Anterior cingulate cortex (tissue), 58 donors: ENCODE data around the gene DYRK3.

Experiments used
- DNase-seq, 58 donors: peaks; one replicate each; lab custom pipeline; 2025; lab: John Stamatoyannopoulos, UW

DYRK3 gene

DNA sequence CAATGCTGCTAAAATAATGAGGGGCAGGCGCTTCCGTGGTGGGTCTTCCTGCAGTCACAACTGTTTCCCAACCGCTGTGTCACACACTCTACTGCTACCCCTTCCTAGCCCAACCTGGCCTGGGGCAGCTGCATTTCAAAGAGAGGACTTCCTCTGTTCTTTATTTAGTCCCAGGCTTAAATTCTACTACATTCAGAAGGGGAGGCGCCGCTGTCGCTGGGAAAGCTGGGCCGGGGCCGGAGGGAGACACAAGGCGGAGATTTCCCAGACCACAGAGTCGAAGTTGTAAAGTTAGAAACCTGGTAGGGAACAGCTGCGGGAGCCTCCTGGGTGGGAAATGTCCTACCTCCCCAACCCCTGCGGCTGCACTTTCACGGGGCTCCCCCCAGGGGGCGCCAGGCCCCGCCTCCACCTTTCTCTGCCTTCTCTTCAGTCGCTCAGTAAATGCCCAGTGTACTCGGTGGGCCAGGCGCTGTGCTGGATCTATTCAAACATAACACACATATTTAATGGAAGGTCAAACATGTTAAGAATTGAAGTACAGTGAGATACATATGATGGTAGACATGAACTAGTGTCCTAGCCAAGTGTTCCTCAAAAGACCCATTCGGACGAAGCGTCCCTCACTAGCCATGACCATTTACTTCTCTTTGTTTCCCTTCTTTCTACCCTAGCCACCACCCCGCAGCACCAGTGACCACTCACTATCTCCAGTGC, 23.1 kb downstream of the DYRK3 start:
- peak in 3 of 58 donors; percentile 7 to 22 (median 10) for DNase-seq

DNA sequence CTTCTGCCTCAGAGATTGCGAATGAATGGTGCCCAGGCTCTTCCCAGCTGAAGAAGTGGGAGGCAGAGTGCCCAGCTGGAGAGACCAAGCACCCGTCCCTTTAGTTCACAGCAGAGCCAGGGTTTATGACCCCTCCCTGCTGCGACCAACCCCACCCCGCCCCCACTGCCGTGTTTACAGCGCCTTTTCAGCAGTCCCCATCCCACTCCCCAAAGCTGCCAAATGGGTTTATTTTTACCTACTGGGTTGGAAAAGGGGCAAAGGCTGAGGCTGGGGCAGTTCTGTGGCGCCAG, 23.6 kb downstream of the DYRK3 start:
- peak in 1 of 58 donors; percentile 15 for DNase-seq

DNA sequence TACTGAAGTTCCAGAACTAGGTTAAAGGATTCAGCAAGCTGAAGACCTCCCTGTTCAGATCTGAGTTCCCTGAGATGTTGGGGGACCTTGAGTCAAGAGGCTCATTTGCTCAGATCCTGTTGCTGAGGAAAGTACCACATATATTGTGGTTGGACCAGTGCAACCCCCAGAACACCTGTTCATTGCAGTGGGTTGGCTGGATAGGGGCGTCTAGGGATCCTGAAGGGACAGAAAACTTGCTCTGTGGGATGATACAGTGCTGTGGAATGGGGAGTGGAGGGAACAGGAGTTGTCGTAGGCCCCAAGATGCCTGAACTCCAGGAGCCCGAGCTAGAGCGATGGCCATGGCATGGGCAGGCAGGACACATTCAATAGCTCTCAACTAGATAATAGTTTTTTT, 24.8 kb downstream of the DYRK3 start:
- DNase-seq: no peak

DNA sequence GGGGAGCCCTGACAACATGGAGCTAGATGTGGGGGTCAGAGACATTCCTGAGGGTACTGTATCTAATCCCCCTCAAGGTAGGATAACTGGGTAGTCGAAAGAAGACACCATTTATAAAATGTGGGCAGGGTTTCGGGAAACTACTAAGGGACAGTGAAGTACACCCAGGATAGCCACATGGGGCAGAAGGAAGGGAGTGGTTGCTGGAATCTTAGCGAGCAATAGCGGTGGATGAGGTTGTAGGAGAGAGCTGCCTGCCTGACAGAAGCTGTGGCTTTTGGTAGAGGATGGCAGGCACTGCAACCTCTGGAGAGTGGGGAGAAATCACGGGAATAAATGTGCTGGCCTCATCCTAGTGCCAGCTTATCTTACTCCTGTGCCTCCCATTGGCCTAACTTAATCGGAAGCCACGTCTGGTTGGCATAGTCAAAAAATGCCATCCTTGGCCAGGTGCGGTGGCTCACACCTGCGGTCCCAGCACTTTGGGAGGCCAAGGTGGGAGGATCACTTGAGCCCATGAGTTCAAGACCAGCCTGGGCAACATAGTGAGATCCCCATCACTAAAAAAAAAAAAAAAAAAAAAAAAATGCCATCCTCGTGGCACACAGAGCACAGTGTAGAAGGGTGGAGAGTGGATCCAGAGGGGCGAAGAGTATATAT, 26.0 kb downstream of the DYRK3 start:
- no peak for DNase-seq

DNA sequence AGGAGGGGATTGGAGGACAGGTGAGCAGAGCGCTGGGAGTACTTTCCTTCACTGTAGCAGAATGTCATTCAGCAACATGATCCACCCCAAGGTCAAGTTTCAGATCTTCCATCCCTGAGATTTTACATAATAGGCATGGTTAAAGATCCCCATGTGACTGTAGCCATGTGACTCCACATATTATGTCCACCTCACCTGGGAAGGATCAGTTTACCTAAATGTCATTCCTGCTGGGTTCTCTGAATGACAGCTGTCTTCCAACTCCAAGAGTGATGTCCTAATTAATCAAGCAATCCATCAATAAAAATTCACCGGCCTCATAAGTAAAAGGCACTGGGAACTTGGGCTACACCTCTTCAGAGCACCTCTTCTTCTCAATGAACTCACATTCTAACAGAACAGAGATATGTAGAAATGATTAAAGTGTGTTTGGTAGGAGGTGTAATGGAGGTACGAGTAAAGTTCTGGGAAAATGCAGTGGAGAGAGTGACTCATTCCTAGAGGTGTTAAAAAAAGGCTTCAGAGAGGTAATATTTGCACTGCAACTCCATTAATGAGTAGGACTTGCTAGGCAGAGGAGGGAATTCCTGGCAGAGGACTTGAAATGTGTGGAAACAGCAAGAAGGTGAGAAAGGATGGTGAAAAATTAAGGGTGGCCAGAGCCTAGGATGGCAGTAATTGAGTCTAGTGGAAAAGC, 27.2 kb downstream of the DYRK3 start:
- DNase-seq: no peak

DNA sequence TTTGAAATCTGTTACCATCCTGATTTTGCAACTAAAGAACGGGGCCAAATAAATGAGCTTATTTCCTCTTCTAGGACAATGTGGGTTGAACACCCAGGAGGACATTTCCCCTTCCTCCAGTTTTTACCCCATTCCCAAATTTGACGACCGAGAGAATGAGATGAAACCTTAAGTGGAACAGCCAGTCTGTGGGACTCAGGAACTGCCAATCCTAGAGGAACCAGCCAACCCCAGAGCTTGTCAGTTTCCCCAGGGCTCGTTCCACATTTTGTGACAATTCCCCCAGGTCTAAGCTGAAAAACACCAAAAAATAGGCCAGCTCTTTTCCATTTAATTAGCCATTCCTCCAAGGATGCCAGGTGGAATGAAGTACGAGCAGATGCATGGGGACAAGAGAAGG, 28.0 kb downstream of the DYRK3 start:
- no peak for DNase-seq

DNA sequence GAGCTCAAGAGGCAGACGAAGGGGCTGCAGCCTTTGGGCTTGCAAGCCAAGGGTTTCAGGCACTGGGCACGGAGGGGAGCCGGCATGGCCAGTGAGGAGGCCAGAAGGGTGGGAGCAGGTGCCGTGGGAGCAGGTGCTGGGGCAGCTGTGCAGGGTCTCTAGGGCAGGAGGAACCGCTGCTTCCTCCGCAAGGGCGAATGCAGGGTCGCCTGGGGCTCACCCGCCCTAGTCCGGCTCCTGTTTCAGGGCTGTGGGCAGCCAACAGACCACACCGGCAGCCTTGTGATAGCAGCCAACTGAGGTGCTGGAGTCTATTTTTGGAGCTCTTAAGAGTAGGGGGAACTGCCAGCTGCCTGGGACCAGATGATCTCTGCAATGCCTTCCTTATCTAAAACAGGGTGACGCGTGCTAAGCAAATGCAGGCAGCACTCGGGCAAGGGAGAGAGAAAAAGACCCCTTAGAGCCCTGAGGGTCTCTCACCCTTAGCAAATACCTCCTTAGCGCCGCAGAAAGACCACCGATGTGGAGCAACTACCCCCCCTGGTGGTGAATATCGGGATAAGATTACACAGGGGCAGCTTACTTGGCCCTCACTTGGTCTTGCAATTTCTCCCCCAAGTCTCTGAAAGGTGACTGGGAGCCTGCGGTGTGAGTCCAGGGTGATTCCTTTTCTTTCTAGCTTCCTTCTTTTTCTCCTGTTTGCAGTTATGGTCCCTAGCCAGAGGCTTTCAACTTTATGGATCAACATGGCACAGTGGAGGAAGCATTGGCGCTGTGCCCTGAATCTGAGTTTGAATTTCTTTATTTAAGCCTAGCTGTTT, 28.7 kb downstream of the DYRK3 start:
- peak in 39 of 58 donors; percentile 12 to 65 (median 30) for DNase-seq

DNA sequence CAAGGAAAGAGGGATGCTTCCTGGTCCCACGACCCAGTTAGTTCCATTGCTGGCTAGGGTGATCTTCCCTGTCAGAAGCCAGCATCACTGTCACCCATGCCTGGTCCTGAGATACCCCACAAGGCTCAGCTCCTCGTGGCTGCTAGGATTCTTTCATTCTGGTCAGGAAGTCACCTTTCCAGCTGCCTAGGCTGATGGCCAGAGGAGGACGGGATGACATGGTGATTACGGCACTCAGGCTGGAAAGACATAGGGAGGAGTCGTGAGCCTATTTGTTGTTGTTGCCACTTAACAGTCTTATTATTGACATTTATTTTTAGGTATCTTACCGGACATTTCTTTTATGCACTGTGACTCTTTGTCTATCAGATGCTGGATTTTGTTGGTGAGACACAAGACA, 29.4 kb downstream of the DYRK3 start:
- DNase-seq: no peak

DNA sequence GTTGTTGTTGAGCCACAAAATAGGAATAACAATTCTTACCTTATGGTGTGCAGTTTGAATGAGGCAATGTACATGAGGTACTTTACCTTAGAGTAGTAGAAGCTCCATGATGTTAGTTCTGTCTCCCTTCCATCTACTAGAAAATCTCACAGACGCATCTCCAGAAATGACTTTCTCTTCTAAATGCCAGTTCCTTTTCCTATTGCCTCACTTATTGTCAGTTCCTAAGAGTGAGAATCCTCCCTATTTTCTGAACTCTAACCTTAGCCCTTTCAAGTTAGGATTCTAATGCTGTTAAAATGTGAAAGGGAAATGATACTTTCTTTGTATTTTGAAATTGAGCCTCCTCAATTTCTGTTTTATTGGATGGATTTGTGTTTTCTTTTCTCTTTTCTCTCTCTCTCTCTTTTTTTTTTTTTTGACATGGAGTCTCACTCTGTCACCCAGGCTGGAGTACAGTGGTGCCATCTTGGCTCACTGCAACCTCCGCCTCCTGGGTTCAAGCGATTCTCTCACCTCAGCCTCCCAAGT, 30.8 kb downstream of the DYRK3 start:
- DNase-seq: no peak

DNA sequence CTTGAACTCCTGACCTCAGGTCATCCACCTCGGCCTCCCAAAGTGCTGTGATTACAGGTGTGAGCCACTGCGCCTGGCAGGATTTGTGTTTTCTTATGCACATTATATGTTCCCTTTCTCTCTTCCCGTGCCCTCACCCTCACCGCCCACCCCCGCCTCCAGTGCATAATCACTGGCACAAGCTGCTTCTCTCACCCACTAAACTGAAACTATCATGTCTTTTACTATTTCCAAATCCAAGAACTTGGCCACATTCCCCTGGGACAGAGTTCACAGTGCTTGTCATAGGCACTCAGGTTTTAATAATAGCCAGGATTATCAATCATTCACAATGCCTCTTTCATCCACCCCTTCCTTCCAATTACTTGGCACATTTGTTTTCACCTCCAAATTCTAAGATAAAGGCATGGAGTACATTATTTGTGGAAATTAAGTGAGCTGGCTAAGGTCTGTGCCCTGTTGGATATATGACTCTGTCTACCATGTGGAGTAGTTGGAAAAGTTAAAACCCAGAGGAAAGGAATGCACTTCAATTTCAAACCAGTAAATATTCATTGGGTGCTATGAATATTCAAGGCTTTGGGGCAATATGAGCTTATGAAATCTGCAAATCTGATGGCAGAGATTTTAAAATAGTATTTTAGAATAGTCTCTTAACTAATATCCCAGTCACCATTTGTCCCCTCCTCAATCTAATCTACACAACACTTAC, 31.8 kb downstream of the DYRK3 start:
- no peak for DNase-seq

DNA sequence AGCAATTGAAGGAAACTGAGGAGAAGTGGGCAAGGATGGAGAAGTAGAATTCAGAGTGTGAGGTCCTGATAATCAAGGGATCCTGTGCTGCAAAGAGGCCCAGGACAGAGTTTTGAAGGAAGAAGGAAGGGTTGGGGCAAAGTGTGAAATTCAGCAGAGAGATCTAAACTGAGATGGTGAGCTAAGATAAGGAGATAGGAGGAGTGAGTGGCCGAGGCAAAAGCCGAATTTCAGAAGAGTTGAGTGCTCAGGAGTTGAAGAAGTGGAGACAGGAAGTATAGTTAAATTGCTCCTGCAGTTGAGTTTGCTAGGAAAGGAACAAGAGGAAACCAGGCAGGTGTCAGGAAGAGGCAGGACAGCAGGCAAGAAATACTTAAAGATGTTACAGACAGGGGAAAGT, 33.0 kb downstream of the DYRK3 start:
- no peak for DNase-seq

DNA sequence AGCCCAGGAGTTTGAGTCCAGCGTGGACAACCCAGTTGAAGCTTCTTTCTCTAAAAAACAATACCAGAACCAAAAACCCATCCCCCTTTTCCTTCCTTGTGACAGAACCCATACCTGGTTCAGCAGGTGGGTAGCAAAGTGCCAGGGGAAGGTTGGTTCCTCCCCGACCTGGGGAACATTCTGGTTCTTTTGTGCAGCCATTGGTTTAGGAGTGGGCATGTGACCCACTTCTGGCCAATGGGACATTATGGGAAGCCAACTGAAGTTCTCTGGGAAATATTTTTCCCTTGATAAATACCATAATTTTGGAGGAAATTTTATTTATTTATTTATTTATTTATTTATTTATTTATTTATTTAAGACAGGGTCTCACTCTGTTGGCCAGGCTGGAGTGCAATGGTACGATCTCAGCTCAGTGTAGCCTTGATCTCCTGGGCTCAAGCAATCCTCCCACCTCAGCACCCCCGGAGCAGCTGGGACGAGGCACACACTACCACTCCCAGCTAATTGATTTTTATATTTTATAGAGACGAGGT, 33.6 kb downstream of the DYRK3 start:
- no peak for DNase-seq

DNA sequence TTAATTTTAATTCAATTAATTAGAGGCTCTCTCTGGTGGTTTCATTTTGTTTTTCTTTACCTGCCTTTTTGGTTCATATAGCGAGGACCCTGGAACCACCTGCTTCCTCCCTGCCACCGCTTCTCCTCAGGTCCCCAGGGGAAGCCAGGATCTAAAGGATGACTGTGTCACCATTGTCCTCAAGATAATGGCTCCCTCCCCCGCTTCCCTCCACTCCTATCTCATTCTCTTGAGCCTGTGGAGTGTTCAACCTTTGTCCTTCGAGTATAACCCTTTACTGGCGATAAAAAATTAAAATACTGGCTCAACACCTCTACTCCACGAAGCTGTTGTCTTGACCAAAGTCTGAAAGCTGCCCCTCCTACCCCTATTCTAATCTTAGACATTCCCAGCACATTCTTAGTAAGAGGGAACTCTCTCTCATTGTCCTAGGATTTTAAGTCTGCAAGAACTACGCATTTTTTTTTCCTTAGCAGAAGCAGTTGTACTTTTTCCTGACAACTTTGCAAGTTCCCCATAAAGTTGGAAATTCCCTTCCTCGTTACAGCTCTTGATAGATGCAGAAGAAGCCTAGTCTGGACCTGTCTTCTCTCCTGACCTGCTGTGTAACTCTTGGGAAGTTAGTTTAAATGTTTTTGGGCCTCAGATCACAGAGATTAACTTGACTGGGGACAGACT, 36.8 kb downstream of the DYRK3 start:
- DNase-seq: no peak

DNA sequence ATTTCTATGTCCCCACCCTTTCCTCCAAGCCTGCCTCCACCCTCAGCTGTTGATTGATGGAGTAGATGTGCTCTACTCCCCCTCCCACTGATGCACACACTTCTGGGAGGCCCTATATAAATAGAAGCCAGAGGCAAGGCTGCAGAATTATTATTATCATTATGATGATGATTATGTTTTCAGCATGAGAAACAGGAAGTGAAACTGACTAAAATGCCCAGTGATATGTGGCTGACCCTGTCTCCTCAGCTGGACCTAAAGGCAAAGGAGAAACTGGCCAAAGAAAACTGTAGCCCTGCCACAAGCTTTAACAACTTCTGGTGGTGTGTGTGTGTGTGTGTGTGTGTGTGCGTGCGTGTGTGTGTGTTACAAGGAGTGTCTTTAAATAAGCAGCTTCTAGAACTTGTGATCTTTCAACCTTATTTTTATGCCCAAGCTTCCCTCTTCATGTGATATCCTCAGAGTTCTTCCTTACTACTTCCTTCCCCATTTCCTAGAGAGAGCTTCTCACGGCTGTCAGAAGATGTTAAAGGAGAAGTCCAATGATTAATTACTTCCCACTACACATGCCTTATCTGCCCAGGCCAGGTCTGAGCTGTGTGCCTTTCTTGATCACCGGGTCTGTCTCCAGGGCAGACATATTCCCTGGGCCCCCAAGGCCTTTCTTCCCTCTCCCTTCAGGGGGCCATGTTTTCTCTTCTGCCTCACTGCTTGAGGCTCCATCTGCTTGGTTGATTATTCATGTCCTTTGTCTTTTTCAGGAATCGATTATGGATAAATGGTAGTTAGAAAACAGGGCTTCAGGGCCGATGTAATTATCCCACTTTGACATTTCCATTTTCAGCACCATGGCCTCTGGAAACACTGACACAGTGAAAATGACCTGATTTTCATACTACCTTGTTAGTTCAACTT, 37.8 kb downstream of the DYRK3 start:
- DNase-seq: no peak

DNA sequence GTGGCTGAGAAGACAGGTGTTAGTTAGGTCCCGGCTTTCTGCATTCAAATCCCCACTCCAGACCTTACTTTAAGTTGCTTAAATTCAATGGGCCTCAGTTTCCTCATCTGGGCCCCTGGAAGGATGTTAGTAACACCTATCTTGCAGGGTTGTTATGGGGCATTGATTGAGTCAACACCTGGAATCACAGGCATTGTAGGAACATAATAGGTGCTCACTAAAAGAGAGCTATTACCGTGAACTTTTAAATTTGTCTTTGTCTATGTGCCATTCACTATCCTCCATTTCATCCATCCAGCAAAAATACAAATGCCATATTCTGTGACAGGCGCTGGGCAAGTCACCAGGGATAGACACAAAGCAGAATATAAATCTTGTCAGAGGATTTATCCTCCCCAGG, 38.9 kb downstream of the DYRK3 start:
- no peak for DNase-seq

DNA sequence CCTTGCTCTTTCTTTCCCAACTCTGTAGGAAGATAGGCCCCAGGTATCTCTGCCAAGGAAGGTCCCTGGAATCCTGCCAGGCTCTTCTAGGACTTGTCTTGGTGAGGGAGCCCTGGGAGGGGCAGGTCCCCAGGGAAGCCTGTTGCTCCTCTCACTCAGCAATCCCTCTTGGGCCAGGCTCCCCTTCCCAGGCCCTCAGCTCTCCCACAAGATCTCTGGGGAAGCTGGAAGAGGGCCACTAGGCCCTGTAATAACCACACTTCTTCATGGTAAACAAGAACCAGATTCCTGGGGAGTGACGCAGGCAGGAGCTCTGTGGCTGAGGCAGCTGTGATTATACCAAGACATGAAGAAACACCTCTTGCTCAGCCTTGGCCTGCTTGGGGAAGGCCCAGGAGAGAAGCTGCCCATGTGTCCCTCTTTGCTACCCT, 39.4 kb downstream of the DYRK3 start:
- no peak for DNase-seq

DNA sequence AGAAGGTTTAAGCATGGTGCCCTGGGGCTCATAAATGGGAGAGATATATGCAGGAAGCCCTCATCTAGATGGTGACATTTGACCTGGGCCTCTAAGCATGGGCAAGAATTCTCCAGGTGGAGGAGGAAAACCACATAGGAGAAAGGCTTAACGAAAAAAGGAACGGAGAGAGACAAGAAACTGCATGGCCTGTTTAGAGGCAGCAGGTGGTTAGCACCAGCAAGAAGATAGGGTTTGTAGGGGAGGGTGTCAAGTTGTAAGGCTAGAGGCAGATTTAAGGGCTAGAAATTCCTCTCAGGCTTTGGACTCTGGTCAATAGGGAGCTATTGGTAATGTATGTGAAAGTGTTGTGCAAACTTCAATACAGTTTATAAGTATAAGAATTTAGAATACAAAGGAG, 41.2 kb downstream of the DYRK3 start:
- no peak for DNase-seq

DNA sequence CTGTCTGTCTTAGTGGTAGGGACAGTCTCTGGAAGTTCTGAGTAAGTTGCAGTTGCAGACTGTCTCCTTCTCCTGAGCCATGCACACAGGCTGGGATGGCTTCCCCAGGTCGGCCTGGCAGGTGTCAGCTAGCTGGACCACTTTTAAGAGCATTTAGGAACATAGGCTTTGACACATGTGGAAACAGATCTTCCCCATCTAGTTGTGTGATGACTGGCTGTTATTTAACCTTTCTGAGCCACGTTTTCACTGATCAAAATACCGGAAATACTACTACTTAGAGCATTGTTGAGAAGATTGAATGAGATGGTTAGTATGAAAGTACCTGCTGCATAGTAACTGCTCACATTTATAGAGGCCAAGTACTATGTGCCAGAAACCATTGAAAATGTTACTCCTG, 43.2 kb downstream of the DYRK3 start:
- no peak for DNase-seq
